GM23338 (cell line): ENCODE results near the gene MVB12B. TPM values are rescaled to one million over a fixed set of nuclear protein-coding genes. Genes with fewer than 3 reads are reported as not detected.

Source experiments
- ATAC-seq: fragments of 200-7000 bp; cut with Tn5 transposase; 3 replicates; pipeline ENCODE4 v1.9.1; 2020
- DNase-seq: peaks from one replicate; pipeline ENCODE4 v3.0.0-alpha.2; 2015; ENCODE audit warnings: low spot score
- H2AFZ ChIP-seq: fragments of 200-600 bp; sonication (generic); 2 replicates; pipeline ENCODE4 v1.8.0; 2016; ENCODE audit warnings: antibody characterized with exemption, mild to moderate bottlenecking, moderate library complexity
- H3F3A ChIP-seq: fragments of 200-600 bp; sonication (generic); replicated peaks from 2 replicates; pipeline ENCODE4 v1.8.0; 2017; ENCODE audit warnings: antibody characterized with exemption, mixed run types, low read depth
- H3K27ac ChIP-seq: fragments of 200-600 bp; sonication (generic); 2 replicates; pipeline ENCODE4 v1.6.1; 2016; ENCODE audit warnings: low read depth
- H3K27me3 ChIP-seq: fragments of 200-600 bp; sonication (generic); 2 replicates; pipeline ENCODE4 v1.8.0; 2016; ENCODE audit warnings: mild to moderate bottlenecking, mixed run types, moderate library complexity; ENCODE audit not compliant: insufficient read depth
- H3K36me3 ChIP-seq: fragments of 200-600 bp; sonication (generic); 2 replicates; pipeline ENCODE4 v1.8.0; 2016; ENCODE audit warnings: mild to moderate bottlenecking; ENCODE audit not compliant: insufficient read depth
- H3K4me1 ChIP-seq: fragments of 200-600 bp; sonication (generic); 2 replicates; pipeline ENCODE4 v1.8.0; 2016; ENCODE audit warnings: mild to moderate bottlenecking, moderate library complexity; ENCODE audit not compliant: insufficient read depth
- H3K4me2 ChIP-seq: fragments of 200-600 bp; sonication (generic); 2 replicates; pipeline ENCODE4 v1.7.1; 2017; ENCODE audit warnings: mixed run types
- H3K4me3 ChIP-seq: fragments of 200-600 bp; sonication (generic); 2 replicates; pipeline ENCODE4 v1.6.1; 2016; ENCODE audit warnings: mixed run types
- H3K79me2 ChIP-seq: fragments of 200-600 bp; sonication (generic); replicated peaks from 2 replicates; pipeline ENCODE4 v1.8.0; 2017; ENCODE audit warnings: mild to moderate bottlenecking; ENCODE audit not compliant: insufficient read depth
- H3K9me2 ChIP-seq: fragments of 200-600 bp; sonication (generic); 2 replicates; pipeline ENCODE4 v1.8.0; 2017; ENCODE audit not compliant: insufficient read depth
- H4K20me1 ChIP-seq: fragments of 200-600 bp; sonication (generic); replicated peaks from 2 replicates; pipeline ENCODE4 v1.8.0; 2017; ENCODE audit warnings: mild to moderate bottlenecking; ENCODE audit not compliant: insufficient read depth
- H3K27ac Mint-ChIP-seq: 2 replicates; pipeline ENCODE4 v1.8.0; 2020; ENCODE audit warnings: inconsistent platforms, mild to moderate bottlenecking, moderate library complexity, mixed read lengths
- H3K27me3 Mint-ChIP-seq: 3 replicates; pipeline ENCODE4 v1.8.0; 2022; ENCODE audit warnings: low read depth, mild to moderate bottlenecking, moderate library complexity, mixed read lengths, inconsistent platforms; ENCODE audit not compliant: insufficient read depth, poor library complexity
- H3K36me3 Mint-ChIP-seq: 3 replicates; pipeline ENCODE4 v1.8.0; 2021; ENCODE audit warnings: low read depth, mild to moderate bottlenecking, inconsistent platforms, moderate library complexity, mixed read lengths
- H3K4me1 Mint-ChIP-seq: 3 replicates; pipeline ENCODE4 v1.8.0; 2020; ENCODE audit warnings: mild to moderate bottlenecking, inconsistent platforms, mixed read lengths
- H3K4me3 Mint-ChIP-seq: 3 replicates; pipeline ENCODE4 v1.8.0; 2021; ENCODE audit warnings: moderate library complexity, mild to moderate bottlenecking, inconsistent platforms, mixed read lengths
- H3K9me3 Mint-ChIP-seq: 3 replicates; pipeline ENCODE4 v1.8.0; 2020; ENCODE audit warnings: moderate library complexity, mild to moderate bottlenecking, inconsistent platforms, mixed read lengths
- CREB1 ChIP-seq: fragments of 250-450 bp; sonication (Bioruptor Pico); IDR thresholded peaks from 2 replicates; pipeline ENCODE4 v1.5.0; 2020; ENCODE audit warnings: low read depth, mild to moderate bottlenecking, moderate library complexity
- ETS1 ChIP-seq: IDR thresholded peaks from 2 replicates; pipeline ENCODE4 v1.6.1; 2016; ENCODE audit warnings: antibody characterized with exemption
- EZH2 ChIP-seq: fragments of 200-600 bp; sonication (generic); IDR thresholded peaks from one replicate; pipeline ENCODE4 v1.8.0; 2017; ENCODE audit warnings: antibody characterized with exemption, mild to moderate bottlenecking, low read depth; ENCODE audit not compliant: unreplicated experiment
- EZH2phosphoT487 ChIP-seq: fragments of 200-600 bp; sonication (generic); IDR thresholded peaks from one replicate; pipeline ENCODE4 v1.8.1; 2018; ENCODE audit warnings: antibody characterized with exemption; ENCODE audit not compliant: unreplicated experiment
- JUNB ChIP-seq: IDR thresholded peaks from one replicate; pipeline ENCODE4 v1.6.1; 2016; ENCODE audit warnings: antibody characterized with exemption; ENCODE audit not compliant: unreplicated experiment
- NANOG ChIP-seq: IDR thresholded peaks from 2 replicates; pipeline ENCODE4 v1.6.1; 2016; ENCODE audit warnings: antibody characterized with exemption, borderline replicate concordance
- POLR2AphosphoS5 ChIP-seq: IDR thresholded peaks from 2 replicates; pipeline ENCODE4 v1.6.1; 2016; ENCODE audit warnings: antibody characterized with exemption, low read depth
- STAT1 ChIP-seq: IDR thresholded peaks from one replicate; pipeline ENCODE4 v1.6.1; 2016; ENCODE audit warnings: antibody characterized with exemption; ENCODE audit not compliant: unreplicated experiment
- ZNF114 ChIP-seq: fragments of 250-450 bp; sonication (Bioruptor Pico); IDR thresholded peaks from 2 replicates; pipeline ENCODE4 v1.5.0; 2020; ENCODE audit warnings: mild to moderate bottlenecking, moderate library complexity
- ZNF331 ChIP-seq: fragments of 250-450 bp; sonication (Bioruptor Pico); IDR thresholded peaks from 2 replicates; pipeline ENCODE4 v1.5.0; 2020; ENCODE audit warnings: low read depth, mild to moderate bottlenecking, moderate library complexity
- polyA plus RNA-seq: library from polyadenylated mRNA; unstranded; fragments of >200 nt; fragmentation: Nextera tagmentation; extraction: Ambion mirVana; gene quantifications from 2 replicates; pipeline ENCODE4 v1.2.1, GENCODE V29; 2016
- total RNA-seq: library from RNA; depleted of rRNA; stranded (reverse); fragments of >200 nt; shearing (Covaris generic); gene quantifications from 2 replicates; pipeline ENCODE4 v1.2.3, GENCODE V29; 2014
- TF ChIP-seq, protein P1 (sequence below), 2 experiments: fragments of 200-600 bp in 1 of 2; sonication (generic) in 1 of 2; conservative IDR thresholded peaks; 2 replicates each; pipeline versions ENCODE4 v1.5.1 to v1.6.1; 2016 to 2017; ENCODE audit warnings: antibody characterized with exemption in 2 of 2, low read depth in 2 of 2, mild to moderate bottlenecking in 2 of 2, moderate library complexity in 1 of 2
- TF ChIP-seq, protein P2 (sequence below): IDR thresholded peaks from one replicate; pipeline ENCODE4 v1.6.1; 2018; ENCODE audit warnings: antibody characterized with exemption; ENCODE audit not compliant: unreplicated experiment

Gene MVB12B
- total and polyA plus RNA-seq, 2 experiments from 2014 or later: 1.9 to 6.6 TPM

- TF ChIP-seq, protein P1, sequence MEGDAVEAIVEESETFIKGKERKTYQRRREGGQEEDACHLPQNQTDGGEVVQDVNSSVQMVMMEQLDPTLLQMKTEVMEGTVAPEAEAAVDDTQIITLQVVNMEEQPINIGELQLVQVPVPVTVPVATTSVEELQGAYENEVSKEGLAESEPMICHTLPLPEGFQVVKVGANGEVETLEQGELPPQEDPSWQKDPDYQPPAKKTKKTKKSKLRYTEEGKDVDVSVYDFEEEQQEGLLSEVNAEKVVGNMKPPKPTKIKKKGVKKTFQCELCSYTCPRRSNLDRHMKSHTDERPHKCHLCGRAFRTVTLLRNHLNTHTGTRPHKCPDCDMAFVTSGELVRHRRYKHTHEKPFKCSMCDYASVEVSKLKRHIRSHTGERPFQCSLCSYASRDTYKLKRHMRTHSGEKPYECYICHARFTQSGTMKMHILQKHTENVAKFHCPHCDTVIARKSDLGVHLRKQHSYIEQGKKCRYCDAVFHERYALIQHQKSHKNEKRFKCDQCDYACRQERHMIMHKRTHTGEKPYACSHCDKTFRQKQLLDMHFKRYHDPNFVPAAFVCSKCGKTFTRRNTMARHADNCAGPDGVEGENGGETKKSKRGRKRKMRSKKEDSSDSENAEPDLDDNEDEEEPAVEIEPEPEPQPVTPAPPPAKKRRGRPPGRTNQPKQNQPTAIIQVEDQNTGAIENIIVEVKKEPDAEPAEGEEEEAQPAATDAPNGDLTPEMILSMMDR (conservative IDR thresholded peaks at IDR 0.05; ENCODE audit: low read depth in 2 of 2): no peak
- TF ChIP-seq EZH2 (no peak), EZH2phosphoT487 (no peak), ETS1 (no peak), CREB1 (CRISPR knock-in tag) (no peak), ZNF114 (CRISPR knock-in tag) (no peak), JUNB (no peak), STAT1 (no peak), NANOG (no peak), POLR2AphosphoS5 (no peak)
- TF ChIP-seq, protein P2, sequence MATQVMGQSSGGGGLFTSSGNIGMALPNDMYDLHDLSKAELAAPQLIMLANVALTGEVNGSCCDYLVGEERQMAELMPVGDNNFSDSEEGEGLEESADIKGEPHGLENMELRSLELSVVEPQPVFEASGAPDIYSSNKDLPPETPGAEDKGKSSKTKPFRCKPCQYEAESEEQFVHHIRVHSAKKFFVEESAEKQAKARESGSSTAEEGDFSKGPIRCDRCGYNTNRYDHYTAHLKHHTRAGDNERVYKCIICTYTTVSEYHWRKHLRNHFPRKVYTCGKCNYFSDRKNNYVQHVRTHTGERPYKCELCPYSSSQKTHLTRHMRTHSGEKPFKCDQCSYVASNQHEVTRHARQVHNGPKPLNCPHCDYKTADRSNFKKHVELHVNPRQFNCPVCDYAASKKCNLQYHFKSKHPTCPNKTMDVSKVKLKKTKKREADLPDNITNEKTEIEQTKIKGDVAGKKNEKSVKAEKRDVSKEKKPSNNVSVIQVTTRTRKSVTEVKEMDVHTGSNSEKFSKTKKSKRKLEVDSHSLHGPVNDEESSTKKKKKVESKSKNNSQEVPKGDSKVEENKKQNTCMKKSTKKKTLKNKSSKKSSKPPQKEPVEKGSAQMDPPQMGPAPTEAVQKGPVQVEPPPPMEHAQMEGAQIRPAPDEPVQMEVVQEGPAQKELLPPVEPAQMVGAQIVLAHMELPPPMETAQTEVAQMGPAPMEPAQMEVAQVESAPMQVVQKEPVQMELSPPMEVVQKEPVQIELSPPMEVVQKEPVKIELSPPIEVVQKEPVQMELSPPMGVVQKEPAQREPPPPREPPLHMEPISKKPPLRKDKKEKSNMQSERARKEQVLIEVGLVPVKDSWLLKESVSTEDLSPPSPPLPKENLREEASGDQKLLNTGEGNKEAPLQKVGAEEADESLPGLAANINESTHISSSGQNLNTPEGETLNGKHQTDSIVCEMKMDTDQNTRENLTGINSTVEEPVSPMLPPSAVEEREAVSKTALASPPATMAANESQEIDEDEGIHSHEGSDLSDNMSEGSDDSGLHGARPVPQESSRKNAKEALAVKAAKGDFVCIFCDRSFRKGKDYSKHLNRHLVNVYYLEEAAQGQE: no peak
Measured at GRCh38 chr9:126522612-126523356, 196.2 kb downstream of the MVB12B start (continued).

GRCh38 chr9:126523611-126524111 lies 197.0 kb downstream of the MVB12B start:
- no peak for ATAC-seq
- Histone ChIP-seq H3K36me3 (no peaks in the 10 kb centered on the region), H3F3A (no peaks in the 10 kb centered on the region), H3K27me3 (no peaks in the 10 kb centered on the region), H2AFZ (no peak overlapping the region), H3K79me2 (no peaks in the 10 kb centered on the region), H3K4me3 (no peak overlapping the region), H3K4me1 (peaks cover 11% of the 10 kb centered on the region), H3K4me2 (no peak overlapping the region), H3K9me2 (no peaks in the 10 kb centered on the region), H4K20me1 (no peaks in the 10 kb centered on the region), H3K27ac (no peak overlapping the region)
- Mint-ChIP-seq H3K4me1 (peaks cover 37% of the 10 kb centered on the region), H3K27ac (no peak overlapping the region), H3K36me3 (no peaks in the 10 kb centered on the region), H3K9me3 (no peaks in the 10 kb centered on the region; the same call in 2 of the 3 replicates), H3K4me3 (no peak overlapping the region), H3K27me3 (peaks cover 6% of the 10 kb centered on the region)
- DNase-seq: no peak
- no peak for TF ChIP-seq ZNF331 (CRISPR knock-in tag)
- no peak for TF ChIP-seq ETS1
- TF ChIP-seq EZH2: no peak
- TF ChIP-seq CREB1 (CRISPR knock-in tag): no peak
- TF ChIP-seq ZNF114 (CRISPR knock-in tag): no peak
- TF ChIP-seq POLR2AphosphoS5: no peak
- TF ChIP-seq, protein P2: no peak
